Spinal cord (tissue), 10 donors: ENCODE measurements around the gene CFAP73. TPM values are rescaled to one million over a fixed set of nuclear protein-coding genes. Genes with fewer than 3 reads are reported as not detected.
A peak's percentile ranks its signal among the peaks of the same experiment; 100 is the strongest.

Experiments used
- DNase-seq, 6 donors: peaks; one replicate each; pipeline versions ENCODE4 v3.0.0 to v3.0.0-alpha.2; 2013 to 2015; ENCODE audit warnings: low spot score in 6 of 6, low read depth in 4 of 6
- H3K27ac ChIP-seq: one replicate; pipeline ENCODE4 v1.5.1; 2013; ENCODE audit warnings: low read depth, low read length, control low read depth
- H3K27me3 ChIP-seq: one replicate; pipeline ENCODE4 v1.6.1; 2013; ENCODE audit warnings: low read length; ENCODE audit not compliant: control insufficient read depth, insufficient read depth
- H3K36me3 ChIP-seq: one replicate; pipeline ENCODE4 v1.6.1; 2013; ENCODE audit warnings: low read length; ENCODE audit not compliant: control insufficient read depth, insufficient read depth
- H3K4me1 ChIP-seq: one replicate; pipeline ENCODE4 v1.6.1; 2013; ENCODE audit warnings: low read length; ENCODE audit not compliant: control insufficient read depth, insufficient read depth
- H3K4me3 ChIP-seq: one replicate; pipeline ENCODE4 v1.5.1; 2013; ENCODE audit warnings: low read depth, low read length, control low read depth
- H3K9me3 ChIP-seq: one replicate; pipeline ENCODE4 v1.6.1; 2013; ENCODE audit warnings: low read length; ENCODE audit not compliant: control insufficient read depth, insufficient read depth
- WGBS: methylation state at CpG from one replicate; pipeline ENCODE4 v1.1.5; 2013; ENCODE audit warnings: missing lambda C conversion rate; ENCODE audit not compliant: insufficient coverage; 5-methylcytosine and 5-hydroxymethylcytosine counted together
- polyA plus RNA-seq, 2 donors: library from polyadenylated mRNA; unstranded; fragments of 120-200 nt; gene quantifications; one replicate each; pipeline ENCODE4 v1.2.1, GENCODE V29; 2013; ENCODE audit not compliant: insufficient read length in 2 of 2
- total RNA-seq, 2 donors: library from RNA; depleted of rRNA in 1 of 2; stranded (reverse); fragments of 120-200 nt in 1 of 2; fragments of >200 nt in 1 of 2; gene quantifications; one replicate each; pipeline versions ENCODE4 v1.2.3 to v1.2.4, GENCODE V29; 2013 to 2014
- donor health status: healthy.

Gene CFAP73
- total and polyA plus RNA-seq, 4 donors: 1.2 to 14.9 (median 10.0) TPM

- Histone ChIP-seq H3K4me3 (no peak overlapping the region), H3K9me3 (no peaks in the 10 kb centered on the region), H3K27me3 (no peaks in the 10 kb centered on the region), H3K4me1 (peaks cover 20% of the 10 kb centered on the region), H3K36me3 (no peaks in the 10 kb centered on the region), H3K27ac (no peak overlapping the region)
- WGBS: no CpG with 5 or more reads among the region's 1 CpG
- DNase-seq: no peak
These were observed 31.4 kb upstream of the CFAP73 start for GRCh38 chr12:113118142-113118541.

DNA sequence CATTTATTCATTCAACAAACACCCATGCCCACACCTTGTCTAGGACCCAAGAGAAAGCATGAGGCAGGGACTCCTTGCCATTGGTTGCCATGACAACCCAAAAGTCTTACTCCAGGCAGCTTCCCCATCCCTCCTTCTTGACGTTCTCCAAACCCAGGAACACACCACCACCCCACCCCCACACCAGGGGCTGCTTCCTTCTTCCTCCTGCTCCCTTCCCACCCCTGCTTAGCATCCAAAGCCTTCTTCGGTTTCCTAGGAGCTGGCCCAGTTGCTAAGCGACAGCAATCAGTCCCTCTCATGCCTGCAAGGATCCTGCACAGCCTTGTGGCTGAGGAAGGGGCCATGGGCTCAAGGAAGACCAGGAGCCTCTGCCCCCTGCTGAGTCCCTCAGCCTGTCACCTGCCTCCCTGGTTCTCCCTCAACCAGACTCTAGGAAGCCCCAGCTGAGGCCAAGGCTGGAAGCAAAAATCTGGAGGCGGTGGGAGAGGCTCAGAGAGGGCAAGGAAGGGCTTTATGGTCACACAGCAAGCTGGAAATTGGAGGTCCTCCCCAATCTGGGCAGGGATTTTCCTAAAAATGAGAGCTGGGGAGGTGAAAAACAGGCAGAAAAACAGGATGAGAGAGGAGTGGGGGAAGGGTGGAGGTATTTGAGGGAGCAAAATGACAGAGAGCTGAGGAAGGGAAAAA, 29.4 kb upstream of the CFAP73 start:
- DNase-seq: peak in 5 of 6 donors; percentile 39 to 90 (median 50)
- H3K27ac ChIP-seq: no peak overlapping the region
- 21% methylated on average over 4 of the region's 4 CpGs for WGBS

GRCh38 chr12:113120670-113121370, 28.7 kb upstream of the CFAP73 start:
- peak in 1 of 6 donors; percentile 33 for DNase-seq
- Histone ChIP-seq H3K4me1 (peaks cover 20% of the 10 kb centered on the region), H3K36me3 (no peaks in the 10 kb centered on the region), H3K9me3 (no peaks in the 10 kb centered on the region), H3K27me3 (no peaks in the 10 kb centered on the region), H3K4me3 (no peak overlapping the region), H3K27ac (no peak overlapping the region)
- WGBS: 83% methylated on average over 1 of the region's 3 CpGs

More for the DNA sequence above, 29.4 kb upstream of the CFAP73 start:
- H3K27me3 ChIP-seq: no peaks in the 10 kb centered on the region
- no peaks in the 10 kb centered on the region for H3K36me3 ChIP-seq
- no peak overlapping the region for H3K4me3 ChIP-seq
- H3K9me3 ChIP-seq: no peaks in the 10 kb centered on the region
- H3K4me1 ChIP-seq: peaks cover 20% of the 10 kb centered on the region

GRCh38 chr12:113127791-113128199, 21.7 kb upstream of the CFAP73 start:
- Histone ChIP-seq H3K9me3 (no peaks in the 10 kb centered on the region), H3K27me3 (no peaks in the 10 kb centered on the region), H3K4me1 (peaks cover 7% of the 10 kb centered on the region), H3K36me3 (no peaks in the 10 kb centered on the region), H3K27ac (no peak overlapping the region), H3K4me3 (no peak overlapping the region)
- DNase-seq: no peak
- WGBS: 37% methylated on average over 14 of the region's 15 CpGs

DNA sequence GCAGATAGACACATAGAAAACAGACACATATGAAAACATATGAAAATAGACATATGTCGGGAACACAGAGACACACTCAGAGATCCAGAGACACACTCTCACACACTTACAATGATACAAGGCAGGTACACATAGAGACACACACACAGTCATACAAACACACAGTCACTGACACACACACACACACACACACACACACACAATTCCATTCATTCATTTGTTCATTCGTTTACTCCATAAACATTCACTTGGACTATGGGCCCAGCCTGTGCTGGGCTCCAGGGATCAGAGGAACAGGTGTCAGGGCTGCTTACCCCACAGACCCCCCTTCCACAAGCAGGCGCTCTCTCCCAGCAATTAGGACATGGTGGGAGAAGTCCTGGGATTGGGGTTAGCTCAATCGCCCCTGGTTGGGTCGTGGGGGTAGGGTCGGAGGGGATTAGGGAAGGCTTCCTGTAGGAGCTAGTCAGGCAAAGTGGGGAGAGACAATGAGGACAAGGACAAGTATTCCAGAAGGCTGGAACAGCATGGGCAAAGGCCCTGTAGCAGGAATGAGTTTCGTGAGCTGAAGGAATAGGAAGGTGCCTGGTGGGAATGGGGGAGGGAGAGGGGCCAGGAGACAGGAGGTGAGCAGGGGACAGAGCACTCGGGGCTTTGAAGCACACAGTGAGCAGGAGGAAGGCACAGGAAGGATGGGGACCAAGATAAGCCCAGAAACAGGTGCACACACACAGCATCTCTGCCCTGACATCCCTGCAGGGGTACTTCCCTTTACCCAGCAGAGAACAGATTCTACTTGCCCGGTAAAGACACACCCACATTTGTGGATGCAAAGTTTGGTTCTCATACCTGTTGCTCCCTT, 20.5 kb upstream of the CFAP73 start:
- Histone ChIP-seq H3K4me3 (no peak overlapping the region), H3K27ac (no peak overlapping the region), H3K36me3 (no peaks in the 10 kb centered on the region), H3K4me1 (peaks cover 8% of the 10 kb centered on the region), H3K27me3 (no peaks in the 10 kb centered on the region), H3K9me3 (no peaks in the 10 kb centered on the region)
- WGBS: 56% methylated on average over 6 of the region's 9 CpGs
- DNase-seq: no peak

GRCh38 chr12:113129664-113130456, 19.7 kb upstream of the CFAP73 start:
- H3K27ac ChIP-seq: no peak overlapping the region
- peaks cover 5% of the 10 kb centered on the region for H3K27me3 ChIP-seq
- H3K4me3 ChIP-seq: no peak overlapping the region
- H3K9me3 ChIP-seq: no peaks in the 10 kb centered on the region
- H3K36me3 ChIP-seq: no peaks in the 10 kb centered on the region
- DNase-seq: no peak
- H3K4me1 ChIP-seq: peaks cover 16% of the 10 kb centered on the region
- WGBS: 80% methylated on average over 17 of the region's 17 CpGs

- H3K9me3 ChIP-seq: no peaks in the 10 kb centered on the region
- no peak for DNase-seq
- H3K4me1 ChIP-seq: peaks cover 23% of the 10 kb centered on the region
- no peak overlapping the region for H3K4me3 ChIP-seq
- H3K36me3 ChIP-seq: no peaks in the 10 kb centered on the region
- 35% methylated on average over 13 of the region's 18 CpGs for WGBS
- H3K27ac ChIP-seq: no peak overlapping the region
- peaks cover 12% of the 10 kb centered on the region for H3K27me3 ChIP-seq
These were observed 18.9 kb upstream of the CFAP73 start for GRCh38 chr12:113130457-113131135.

DNA sequence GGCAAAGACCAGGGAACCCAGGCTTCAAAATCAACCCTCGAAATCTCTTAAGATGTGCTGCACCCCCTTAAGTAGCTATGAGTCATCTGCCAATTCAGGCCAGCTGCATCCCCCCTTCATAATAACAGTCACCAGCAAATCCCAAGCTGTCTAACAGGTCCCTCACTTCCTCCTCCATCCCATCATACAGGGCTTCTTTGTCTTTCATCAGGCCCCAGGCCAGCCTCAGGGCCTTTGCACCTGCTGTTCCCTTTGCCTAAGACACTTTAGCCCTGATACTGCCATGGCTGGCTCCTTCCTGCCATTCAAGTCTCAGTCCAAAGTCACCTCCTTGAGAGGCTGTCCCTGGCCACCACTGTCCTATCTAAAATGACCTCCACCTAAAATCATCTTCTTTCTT, 18.0 kb upstream of the CFAP73 start:
- Histone ChIP-seq H3K36me3 (no peaks in the 10 kb centered on the region), H3K27me3 (peaks cover 17% of the 10 kb centered on the region), H3K4me3 (no peak overlapping the region), H3K27ac (no peak overlapping the region), H3K4me1 (peaks cover 28% of the 10 kb centered on the region), H3K9me3 (no peaks in the 10 kb centered on the region)
- DNase-seq: no peak
- 83% methylated on average over 1 of the region's 1 CpG for WGBS
